ENCODE measurements around the gene SYP. TPM values are rescaled to one million over a fixed set of nuclear protein-coding genes. Genes with fewer than 3 reads are reported as not detected.

The SYP gene
- total RNA-seq, 1 experiment from 2014 or later, result 7.0 TPM

DNA sequence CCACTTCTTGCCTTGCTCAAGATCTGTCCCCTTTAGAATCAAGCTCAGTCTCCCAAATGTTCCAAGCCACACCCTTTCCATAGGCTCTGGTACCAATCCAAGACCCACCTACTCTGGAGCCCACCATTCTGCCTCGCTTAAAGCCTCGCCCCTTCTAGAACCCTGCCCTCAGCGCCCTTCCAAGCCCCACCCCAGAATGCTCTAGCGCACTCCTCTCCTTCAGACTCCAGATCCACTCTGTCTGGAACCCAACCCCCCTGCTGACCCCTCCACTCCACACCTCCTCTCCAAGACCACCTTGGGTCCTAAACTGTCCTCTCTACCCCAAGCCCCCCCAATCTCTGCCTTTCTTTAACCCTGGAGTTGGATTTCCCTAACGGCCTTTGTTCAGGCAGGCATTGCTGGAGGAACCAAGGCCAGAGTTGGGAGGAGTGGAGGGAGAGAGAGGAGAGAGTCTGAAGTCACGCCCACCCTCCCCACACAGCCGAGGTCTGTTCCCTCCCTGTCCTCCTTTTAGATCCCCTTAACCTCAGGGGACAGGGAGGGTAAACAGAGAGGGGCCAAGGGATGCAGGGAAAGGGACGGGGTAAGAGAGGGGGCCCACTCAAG is 11.4 kb downstream of the SYP start:
- Mint-ChIP-seq H3K36me3 (peaks cover 2% of the 10 kb centered on the region; the same call in 1 of the 2 replicates), H3K9me3 (no peaks in the 10 kb centered on the region), H3K4me1 (peaks cover 29% of the 10 kb centered on the region), H3K4me3 (no peak overlapping the region), H3K27ac (no peak overlapping the region), H3K27me3 (ENCODE audit: low read depth) (no peaks in the 10 kb centered on the region; the same call in 1 of the 2 replicates)
- ChIA-PET CTCF (no interaction called here), POLR2A (no interaction called here)
- ATAC-seq (no peak), DNase-seq (ENCODE audit: low spot score) (no peak)
- TF ChIP-seq ESRRA (CRISPR knock-in tag; IDR thresholded peaks at IDR 0.05; ENCODE audit: borderline replicate concordance) (no peak), KAT7 (CRISPR knock-in tag; IDR thresholded peaks at IDR 0.05; ENCODE audit: borderline replicate concordance) (no peak), ELF4 (CRISPR knock-in tag; IDR thresholded peaks at IDR 0.05; ENCODE audit: low read depth) (no peak), NFATC4 (CRISPR knock-in tag; IDR thresholded peaks at IDR 0.05) (no peak), NFYB (CRISPR knock-in tag; conservative IDR thresholded peaks at IDR 0.05; ENCODE audit: low read depth) (no peak), IRF1 (CRISPR knock-in tag; IDR thresholded peaks at IDR 0.05) (no peak), ZBTB21 (CRISPR knock-in tag; IDR thresholded peaks at IDR 0.05; ENCODE audit: borderline replicate concordance) (no peak), ZNF121 (CRISPR knock-in tag; IDR thresholded peaks at IDR 0.05) (no peak), ETV6 (CRISPR knock-in tag; IDR thresholded peaks at IDR 0.05) (no peak), ZNF263 (CRISPR knock-in tag; IDR thresholded peaks at IDR 0.05; ENCODE audit: low read depth) (no peak)
- TF ChIP-seq, protein P1, sequence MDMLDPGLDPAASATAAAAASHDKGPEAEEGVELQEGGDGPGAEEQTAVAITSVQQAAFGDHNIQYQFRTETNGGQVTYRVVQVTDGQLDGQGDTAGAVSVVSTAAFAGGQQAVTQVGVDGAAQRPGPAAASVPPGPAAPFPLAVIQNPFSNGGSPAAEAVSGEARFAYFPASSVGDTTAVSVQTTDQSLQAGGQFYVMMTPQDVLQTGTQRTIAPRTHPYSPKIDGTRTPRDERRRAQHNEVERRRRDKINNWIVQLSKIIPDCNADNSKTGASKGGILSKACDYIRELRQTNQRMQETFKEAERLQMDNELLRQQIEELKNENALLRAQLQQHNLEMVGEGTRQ (CRISPR knock-in tag; IDR thresholded peaks at IDR 0.05), result no peak

DNA sequence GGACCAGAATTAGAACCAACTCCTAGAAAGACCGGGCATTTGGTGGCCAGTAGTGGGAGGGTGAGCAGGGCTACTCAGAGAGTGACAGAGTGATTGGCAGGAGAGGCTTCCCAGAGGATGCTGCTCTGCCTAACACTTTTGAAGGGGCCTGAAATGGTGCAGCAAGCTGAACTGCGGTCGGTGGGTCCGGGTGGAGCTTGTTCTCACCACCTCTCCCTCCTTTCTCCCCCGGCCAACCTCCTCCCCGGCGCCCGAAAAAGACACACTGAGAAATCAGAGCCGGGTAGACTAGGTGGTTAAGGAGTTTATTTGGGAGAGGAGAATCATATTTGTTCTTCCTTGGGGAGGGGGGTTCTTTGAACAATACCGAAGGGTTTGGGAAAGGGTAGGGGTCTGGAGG is 12.5 kb downstream of the SYP start:
- no peak for ATAC-seq
- Mint-ChIP-seq H3K27ac (no peak overlapping the region), H3K4me1 (peaks cover 23% of the 10 kb centered on the region), H3K9me3 (no peaks in the 10 kb centered on the region), H3K36me3 (peaks cover 3% of the 10 kb centered on the region), H3K27me3 (ENCODE audit: low read depth) (no peaks in the 10 kb centered on the region; the same call in 1 of the 2 replicates), H3K4me3 (peak overlapping the region; percentile 77)
- ChIA-PET POLR2A (interaction anchor here (0.6 to 0.9 kb wide), 2 partner anchors 22 to 54 kb away, joined by 3 to 6 read pairs; no protein-coding TSS in a partner anchor), CTCF (interaction anchor here (0.6 to 1.0 kb wide), 2 partner anchors 21 to 76 kb away, joined by 6 read pairs; no protein-coding TSS in a partner anchor)
- DNase-seq (ENCODE audit: low spot score), result no peak
- TF ChIP-seq EMX1 (CRISPR knock-in tag; IDR thresholded peaks at IDR 0.05) (no peak), OVOL2 (CRISPR knock-in tag; IDR thresholded peaks at IDR 0.05; ENCODE audit: borderline replicate concordance) (no peak), ZNF317 (CRISPR knock-in tag; IDR thresholded peaks at IDR 0.05; ENCODE audit: borderline replicate concordance, low read depth) (no peak), KAT7 (CRISPR knock-in tag; IDR thresholded peaks at IDR 0.05; ENCODE audit: borderline replicate concordance) (no peak), MLX (CRISPR knock-in tag; IDR thresholded peaks at IDR 0.05) (no peak), CTCF (IDR thresholded peaks at IDR 0.05) (no peak), TEAD1 (CRISPR knock-in tag; IDR thresholded peaks at IDR 0.05) (no peak)
- TF ChIP-seq, protein P2, sequence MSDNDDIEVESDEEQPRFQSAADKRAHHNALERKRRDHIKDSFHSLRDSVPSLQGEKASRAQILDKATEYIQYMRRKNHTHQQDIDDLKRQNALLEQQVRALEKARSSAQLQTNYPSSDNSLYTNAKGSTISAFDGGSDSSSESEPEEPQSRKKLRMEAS (CRISPR knock-in tag; IDR thresholded peaks at IDR 0.05), result no peak

DNA sequence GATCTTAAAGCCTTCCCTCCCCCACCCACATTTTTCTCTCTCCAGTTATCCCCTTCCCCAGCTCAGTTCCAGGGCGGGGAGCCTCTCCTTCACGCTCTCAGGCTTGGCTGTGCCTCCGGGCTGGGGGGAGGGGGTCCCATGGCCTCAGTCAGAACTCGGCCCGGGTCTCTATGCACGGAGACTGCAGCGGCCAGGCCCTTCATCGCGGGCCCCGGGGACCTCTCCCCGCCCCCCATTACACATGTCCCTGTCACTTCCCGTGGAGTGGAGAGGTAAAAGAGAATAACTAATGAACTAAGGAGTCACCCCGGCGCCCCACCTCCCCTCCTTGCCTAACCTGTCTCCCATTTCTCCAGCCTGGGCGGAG is 13.0 kb downstream of the SYP start:
- peak overlapping the region; percentile 79; the same call in 1 of the 2 replicates for H3K27ac Mint-ChIP-seq
- peaks cover 7% of the 10 kb centered on the region for H3K36me3 Mint-ChIP-seq
- POLR2A ChIA-PET, result interaction anchor here (0.6 to 0.9 kb wide), 2 partner anchors 23 to 55 kb away, joined by 3 to 6 read pairs; no protein-coding TSS in a partner anchor
- peak overlapping the region; percentile 77 for H3K4me3 Mint-ChIP-seq
- H3K9me3 Mint-ChIP-seq, result no peaks in the 10 kb centered on the region
- H3K4me1 Mint-ChIP-seq, result peaks cover 22% of the 10 kb centered on the region
- CTCF ChIA-PET, result interaction anchor here (0.6 to 1.0 kb wide), 3 partner anchors 20 to 76 kb away, joined by 4 to 6 read pairs (median 6); no protein-coding TSS in a partner anchor
- no peaks in the 10 kb centered on the region; the same call in 1 of the 2 replicates for H3K27me3 Mint-ChIP-seq (ENCODE audit: low read depth)
- ATAC-seq (no peak), DNase-seq (ENCODE audit: low spot score) (no peak)
- no peak for TF ChIP-seq ETV6 (CRISPR knock-in tag; IDR thresholded peaks at IDR 0.05)
- no peak for TF ChIP-seq IRF1 (CRISPR knock-in tag; IDR thresholded peaks at IDR 0.05)
- TF ChIP-seq, protein P3, sequence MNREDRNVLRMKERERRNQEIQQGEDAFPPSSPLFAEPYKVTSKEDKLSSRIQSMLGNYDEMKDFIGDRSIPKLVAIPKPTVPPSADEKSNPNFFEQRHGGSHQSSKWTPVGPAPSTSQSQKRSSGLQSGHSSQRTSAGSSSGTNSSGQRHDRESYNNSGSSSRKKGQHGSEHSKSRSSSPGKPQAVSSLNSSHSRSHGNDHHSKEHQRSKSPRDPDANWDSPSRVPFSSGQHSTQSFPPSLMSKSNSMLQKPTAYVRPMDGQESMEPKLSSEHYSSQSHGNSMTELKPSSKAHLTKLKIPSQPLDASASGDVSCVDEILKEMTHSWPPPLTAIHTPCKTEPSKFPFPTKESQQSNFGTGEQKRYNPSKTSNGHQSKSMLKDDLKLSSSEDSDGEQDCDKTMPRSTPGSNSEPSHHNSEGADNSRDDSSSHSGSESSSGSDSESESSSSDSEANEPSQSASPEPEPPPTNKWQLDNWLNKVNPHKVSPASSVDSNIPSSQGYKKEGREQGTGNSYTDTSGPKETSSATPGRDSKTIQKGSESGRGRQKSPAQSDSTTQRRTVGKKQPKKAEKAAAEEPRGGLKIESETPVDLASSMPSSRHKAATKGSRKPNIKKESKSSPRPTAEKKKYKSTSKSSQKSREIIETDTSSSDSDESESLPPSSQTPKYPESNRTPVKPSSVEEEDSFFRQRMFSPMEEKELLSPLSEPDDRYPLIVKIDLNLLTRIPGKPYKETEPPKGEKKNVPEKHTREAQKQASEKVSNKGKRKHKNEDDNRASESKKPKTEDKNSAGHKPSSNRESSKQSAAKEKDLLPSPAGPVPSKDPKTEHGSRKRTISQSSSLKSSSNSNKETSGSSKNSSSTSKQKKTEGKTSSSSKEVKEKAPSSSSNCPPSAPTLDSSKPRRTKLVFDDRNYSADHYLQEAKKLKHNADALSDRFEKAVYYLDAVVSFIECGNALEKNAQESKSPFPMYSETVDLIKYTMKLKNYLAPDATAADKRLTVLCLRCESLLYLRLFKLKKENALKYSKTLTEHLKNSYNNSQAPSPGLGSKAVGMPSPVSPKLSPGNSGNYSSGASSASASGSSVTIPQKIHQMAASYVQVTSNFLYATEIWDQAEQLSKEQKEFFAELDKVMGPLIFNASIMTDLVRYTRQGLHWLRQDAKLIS (CRISPR knock-in tag; IDR thresholded peaks at IDR 0.05; ENCODE audit: borderline replicate concordance), result no peak
